Measurements from ENCODE around the gene CEP95.
"Not testable (repeated sequence)": the region's sequence is repeated elsewhere in the genome, so short reads cannot be mapped to it uniquely, and the experiment has no call there.

- TF ChIP-seq EP300, POLR2AphosphoS5 (IDR thresholded peaks at IDR 0.05): not testable (repeated sequence)
These were observed 70.2 kb downstream of the CEP95 start for GRCh38 chr17:64577025-64577424.
